Hematopoietic multipotent progenitor cell treated with erythropoietin and hydrocortisone succinate and interleukin-3 and kit ligand, for 17 days (in vitro differentiated cells): Measurements from ENCODE around the gene KHDRBS2.

Source experiments
- DNase-seq: peaks from one replicate; pipeline ENCODE4 v3.0.0-alpha.2; 2015; ENCODE audit warnings: low spot score

The KHDRBS2 gene

GRCh38 chr6:62174548-62174947, 111.5 kb downstream of the KHDRBS2 start:
- DNase-seq: no peak

DNA sequence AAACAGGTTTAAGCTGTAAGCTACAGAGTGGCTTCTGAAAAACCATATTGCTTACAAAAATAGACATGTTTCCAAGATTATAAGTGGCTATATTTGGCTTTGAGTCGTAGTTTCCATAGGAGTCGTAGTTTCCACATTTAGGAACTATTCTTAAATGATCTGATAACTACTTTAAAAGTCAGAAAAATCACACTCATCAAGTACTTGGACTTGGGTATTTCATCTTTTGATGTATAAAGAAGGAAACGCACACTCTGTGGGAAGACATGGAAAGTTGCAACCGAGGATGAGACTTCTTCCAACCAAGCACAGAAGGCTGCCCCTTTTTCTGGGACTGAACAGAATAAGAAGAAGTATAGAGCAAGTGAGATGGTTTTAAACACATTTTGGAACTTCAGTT, 118.3 kb downstream of the KHDRBS2 start:
- DNase-seq: no peak

GRCh38 chr6:62162858-62163257, 123.2 kb downstream of the KHDRBS2 start:
- DNase-seq: no peak

DNA sequence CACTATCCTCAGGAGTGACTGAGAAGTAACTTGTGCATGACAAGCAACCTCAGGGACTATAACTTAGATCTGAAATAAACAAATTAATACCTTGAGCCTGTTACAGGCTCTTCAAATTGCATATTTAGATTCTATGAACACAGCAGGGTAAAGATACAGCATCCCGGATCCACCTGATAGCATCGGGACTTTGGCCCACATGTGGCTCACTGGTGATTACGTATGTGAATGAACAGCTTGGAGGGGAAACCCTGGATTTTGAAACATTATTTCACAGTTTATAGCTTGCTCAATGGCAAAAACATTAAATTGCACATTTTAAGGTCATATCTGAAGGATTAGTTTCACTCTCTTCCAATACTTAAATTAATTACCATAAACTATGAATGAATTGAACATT, 133.2 kb downstream of the KHDRBS2 start:
- no peak for DNase-seq

DNA sequence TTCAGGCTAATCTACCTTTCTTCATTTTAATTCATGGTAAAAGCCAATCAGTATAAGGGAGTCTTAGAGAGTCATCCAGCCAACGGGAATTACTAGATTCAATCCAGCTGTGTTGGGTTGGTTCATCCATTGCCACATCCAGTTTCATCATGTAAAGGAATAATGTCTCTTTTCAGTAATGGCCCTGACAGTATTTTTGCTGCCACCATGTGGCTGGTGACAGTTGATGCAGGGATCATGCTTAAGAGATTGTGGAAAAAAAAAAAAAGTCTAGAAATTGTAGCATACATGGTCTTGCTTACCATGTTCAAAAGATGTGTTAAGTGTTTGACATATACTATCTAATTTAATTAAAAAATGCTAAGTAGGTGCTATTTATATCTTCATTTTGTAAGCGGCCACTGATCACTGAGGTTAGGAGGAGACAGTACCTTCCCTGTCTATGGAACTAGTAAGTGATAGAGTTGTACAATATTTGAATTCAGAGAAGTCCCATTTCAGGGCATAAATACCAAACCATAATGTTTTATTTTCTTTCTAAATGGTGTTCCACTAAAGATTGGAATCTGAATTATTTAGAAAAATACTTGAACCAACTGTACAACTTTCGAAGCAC, 135.9 kb downstream of the KHDRBS2 start:
- no peak for DNase-seq

- DNase-seq: no peak
Measured at GRCh38 chr6:62146954-62147853, 138.8 kb downstream of the KHDRBS2 start.

DNA sequence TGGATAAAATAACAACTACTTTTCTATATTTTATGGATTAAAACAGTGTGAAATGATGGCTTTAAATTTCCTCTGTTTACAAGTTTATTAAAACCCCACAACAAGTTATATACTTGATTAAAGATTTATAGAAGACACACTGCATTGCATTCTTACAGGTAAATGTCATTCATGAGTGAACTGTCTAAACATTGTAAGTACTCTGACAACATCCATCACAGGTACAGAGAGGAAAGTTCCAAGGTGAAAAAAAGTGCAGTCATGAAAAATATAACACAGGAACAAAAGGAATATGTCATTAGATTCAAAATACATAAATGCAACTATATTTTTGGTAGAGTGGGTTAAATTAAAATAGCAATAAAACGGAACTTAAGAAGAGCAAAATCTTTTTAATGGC, 156.9 kb downstream of the KHDRBS2 start:
- no peak for DNase-seq

DNA sequence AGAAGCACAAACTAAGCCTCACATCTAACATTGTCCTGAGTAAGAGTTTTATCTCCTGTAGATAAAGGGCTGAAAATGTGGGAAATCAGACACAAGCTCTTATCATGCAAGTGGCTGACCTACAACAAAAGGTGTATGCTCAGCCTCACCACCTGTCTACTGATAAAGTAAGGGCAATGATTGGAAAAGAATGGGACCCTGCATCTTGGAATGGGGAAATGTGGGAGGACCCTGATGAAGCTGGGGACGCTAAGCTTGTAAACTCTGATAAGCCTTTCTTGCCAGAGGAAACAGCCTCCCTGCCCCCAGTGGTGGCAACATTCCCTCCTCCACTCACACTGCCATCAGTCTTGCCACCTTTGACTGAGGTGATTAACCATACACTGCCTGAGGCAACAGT, 166.6 kb downstream of the KHDRBS2 start:
- DNase-seq: no peak

DNA sequence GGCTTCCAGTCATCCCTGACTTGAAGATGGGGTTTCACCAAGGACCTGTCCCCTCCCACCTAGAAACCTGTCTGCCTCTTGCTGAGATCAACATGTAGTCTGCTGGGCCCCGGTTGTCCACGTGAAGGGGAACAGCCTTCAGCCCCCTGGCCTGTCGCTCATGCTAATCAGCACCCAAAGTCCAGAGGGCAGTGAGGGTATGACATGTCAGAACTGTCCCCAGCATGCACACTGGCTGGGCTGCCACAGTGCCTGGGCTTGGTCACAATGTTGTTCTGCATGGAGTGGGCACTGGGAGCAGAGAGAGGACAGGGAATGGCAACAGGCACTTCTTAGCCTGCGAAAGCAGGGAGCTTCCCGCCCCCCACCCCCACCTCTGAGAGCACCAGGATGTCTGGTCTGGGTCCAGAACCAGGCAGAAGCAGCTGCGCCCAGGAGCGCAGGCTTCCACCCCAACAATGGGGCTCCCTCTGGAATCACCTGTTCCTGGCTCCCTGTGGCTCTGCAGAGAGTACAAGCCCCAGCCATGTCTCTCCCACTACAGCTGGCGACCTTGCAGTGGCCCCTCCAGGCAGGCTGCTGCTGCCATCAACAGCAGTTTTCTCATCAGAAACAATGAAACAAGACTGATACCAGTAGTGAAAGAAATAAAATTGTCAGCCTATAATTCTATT, 182.7 kb downstream of the KHDRBS2 start:
- DNase-seq: no peak

DNA sequence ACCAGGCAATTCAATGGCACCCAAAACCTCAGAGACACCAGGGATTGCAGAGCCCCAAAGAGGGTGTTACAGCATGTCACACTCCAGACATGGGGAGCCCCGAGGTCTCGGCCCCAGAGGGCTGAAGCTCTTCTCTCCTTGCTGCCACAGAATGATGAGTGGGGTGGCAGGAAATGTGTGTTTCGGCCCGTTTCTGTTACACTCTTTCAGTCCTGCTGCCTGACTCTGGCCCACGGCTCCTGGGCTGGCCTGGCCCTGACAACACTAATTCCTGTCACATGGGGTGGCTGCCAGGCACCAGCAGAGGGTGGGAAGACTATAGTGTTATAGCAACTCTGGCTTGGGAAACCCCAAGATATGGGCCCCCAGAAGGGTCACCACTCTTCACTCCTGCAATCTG, 183.6 kb downstream of the KHDRBS2 start:
- DNase-seq: no peak

DNA sequence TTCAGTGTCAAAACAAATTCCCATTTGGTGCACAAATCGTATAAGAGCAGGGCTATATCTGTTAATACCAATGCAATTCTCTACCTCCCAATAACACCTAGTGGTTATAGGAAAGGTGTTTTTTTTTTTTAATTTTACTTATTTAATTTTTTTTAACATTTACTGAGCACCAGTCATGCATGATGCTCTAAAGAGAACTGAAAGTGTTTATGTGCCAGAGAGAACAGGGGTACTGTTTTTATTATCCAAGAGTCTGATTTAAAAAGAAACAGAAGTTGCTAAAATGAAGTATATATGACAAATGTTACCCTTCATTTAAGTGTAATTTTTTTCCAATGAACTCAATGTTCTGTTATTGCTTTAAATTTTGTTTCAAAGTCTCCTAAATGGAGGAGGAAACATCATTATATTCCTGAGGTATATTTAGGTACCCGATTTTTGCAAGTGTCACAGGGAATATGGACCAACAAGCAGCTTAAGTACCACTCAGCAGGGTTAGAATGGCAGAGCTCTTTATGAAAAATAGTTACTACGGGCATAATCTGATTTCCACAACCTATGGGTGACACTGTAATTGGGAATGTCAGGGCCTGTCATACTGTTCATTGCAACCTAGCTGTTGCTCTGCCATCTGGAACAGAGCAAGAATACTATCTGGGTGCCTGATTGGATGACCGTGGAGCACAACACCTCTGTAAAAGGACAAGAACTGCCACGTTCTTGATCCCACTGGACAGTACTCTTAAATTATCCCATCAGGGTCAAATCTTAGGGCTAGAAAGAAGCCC, 195.4 kb downstream of the KHDRBS2 start:
- no peak for DNase-seq

GRCh38 chr6:62089781-62090180, 196.2 kb downstream of the KHDRBS2 start:
- no peak for DNase-seq

DNA sequence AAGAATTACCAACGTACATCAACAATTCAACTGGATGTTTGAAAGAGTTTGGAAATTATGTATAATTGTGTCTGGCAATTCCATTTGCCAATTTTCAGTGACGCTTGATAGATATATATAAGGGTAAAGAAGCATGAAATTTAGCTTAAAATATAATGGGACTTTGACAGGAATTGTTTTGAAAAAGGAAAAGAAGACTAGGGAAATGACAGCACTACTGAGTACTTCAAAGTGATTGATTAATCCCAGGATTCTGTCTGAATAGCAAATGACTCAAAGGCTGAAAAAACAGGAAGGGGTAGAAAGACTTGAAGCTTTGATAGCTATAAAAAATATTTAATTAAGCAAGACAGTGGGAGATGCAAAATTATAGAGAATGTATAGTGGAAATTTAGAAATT, 200.0 kb downstream of the KHDRBS2 start:
- DNase-seq: no peak

DNA sequence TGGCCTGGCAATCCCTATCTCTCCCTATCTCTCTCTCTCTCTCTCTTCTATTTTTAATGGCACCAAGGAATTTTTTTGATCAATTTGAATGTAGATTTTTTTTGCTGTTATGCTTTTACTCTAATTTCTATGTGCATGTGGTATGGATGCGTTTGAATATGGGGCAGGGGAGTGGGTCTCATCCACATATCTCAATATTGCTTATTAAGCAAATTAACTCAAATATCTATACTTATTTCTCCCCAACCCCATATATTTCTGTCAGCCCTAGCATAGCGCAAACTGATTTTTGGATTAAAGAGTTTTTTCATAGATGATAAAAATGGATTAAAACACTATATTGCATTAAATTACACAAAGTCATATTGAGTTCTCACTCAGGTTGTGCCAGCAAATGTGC, 210.2 kb downstream of the KHDRBS2 start:
- no peak for DNase-seq

DNA sequence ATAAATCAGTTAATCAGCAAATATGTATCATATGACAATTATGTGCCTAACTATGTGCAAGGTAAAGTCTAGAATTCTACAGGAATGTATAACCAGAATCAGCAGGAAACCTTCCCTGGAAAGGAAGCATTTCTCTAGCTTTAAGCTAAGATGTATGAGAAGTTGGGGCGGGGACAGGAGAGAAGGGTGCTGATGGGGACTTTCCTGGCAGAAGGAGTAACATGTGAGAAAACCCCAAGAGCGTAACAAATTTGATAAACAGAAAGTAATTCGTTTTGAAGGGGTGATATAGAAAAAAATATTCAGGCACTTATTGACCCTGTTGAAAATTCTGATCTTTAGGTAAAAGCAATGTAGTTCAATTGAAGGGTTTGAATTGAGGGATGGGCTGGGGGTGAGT, 226.1 kb downstream of the KHDRBS2 start:
- no peak for DNase-seq

DNA sequence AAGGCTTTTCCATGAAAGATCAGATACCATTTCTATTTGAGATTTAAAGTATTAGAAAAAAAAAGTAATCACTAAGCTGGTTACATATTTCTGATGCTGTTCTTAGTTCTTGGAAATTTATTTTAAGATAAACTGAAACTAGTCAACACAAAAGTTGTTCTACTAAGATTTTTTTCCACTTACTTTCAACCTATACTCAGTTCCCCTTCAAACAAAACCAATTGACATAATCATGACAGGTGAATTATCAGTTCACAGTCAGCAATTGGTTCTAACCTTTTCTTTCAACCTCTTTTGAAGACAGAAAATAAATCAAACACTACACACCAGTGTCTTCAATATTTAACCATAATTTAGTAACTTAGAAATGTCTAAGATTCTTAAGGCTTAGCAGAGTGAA, 228.7 kb downstream of the KHDRBS2 start:
- no peak for DNase-seq

DNA sequence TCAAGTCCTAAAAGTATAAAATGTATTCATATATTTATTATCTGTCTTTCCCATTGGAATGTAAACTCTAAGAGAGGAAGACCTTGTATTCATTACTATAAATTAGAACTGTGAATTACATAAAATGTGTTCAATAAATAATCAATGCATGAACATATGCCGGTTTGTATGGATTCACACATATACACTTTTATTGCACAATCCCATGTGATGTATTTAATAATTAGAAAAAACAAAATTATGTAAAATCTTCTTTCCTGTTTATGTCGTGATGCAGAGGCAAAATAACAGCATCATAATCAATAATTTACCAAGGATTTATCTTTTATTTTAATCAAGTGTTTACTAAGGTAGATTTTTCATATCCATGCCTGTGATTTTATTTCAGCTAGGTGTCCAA, 240.5 kb downstream of the KHDRBS2 start:
- DNase-seq: no peak

- no peak for DNase-seq
Measured at GRCh38 chr6:62043084-62043483, 242.9 kb downstream of the KHDRBS2 start.

- no peak for DNase-seq
Measured at GRCh38 chr6:62042429-62042828, 243.6 kb downstream of the KHDRBS2 start.

DNA sequence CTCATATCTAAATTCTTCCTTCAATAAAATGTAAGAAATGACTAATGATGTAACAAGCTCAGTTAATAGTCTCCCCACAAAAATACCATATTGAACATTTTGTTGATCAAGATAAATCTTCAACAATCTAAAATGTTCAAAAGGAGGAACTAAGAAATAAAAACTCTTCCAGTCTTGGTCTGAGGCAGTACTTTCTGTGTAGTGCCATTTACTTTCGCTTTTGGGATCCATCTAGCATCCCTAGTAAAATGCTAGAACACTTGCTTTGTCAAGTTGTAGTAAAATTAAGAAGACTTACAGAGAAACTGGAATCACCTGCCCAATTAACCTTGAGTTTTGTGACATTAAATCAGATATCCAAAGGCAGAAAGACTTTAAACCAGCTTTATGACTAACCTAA, 246.4 kb downstream of the KHDRBS2 start:
- no peak for DNase-seq

DNA sequence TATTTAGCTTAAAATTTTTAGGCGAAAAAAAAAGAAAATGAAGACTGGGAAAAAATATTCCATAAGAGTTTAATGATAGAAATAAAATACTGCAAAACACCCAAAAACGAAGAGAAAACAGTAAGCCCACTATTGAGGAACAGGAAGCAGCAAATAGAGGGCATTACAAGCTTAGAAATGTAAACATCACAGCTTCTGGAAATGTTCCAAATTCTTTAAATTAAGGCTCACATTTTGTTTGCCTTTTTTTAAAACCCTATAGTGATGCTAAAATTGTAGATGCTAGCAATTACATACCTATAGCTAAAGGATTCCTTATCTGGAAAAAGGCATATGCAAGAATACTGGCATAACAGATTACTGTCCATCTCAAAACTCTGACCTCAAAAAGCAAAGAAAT, 248.6 kb downstream of the KHDRBS2 start:
- no peak for DNase-seq

GRCh38 chr6:62035952-62036351, 250.1 kb downstream of the KHDRBS2 start:
- DNase-seq: no peak
